GM21717 (cell line): ENCODE results near the gene PLD6.
"Not testable (repeated sequence)": the region's sequence is repeated elsewhere in the genome, so short reads cannot be mapped to it uniquely, and the experiment has no call there.

Experiments used
- ATAC-seq: cut with Tn5 transposase; IDR thresholded peaks from one replicate; pipeline ENCODE4 v1.9.1; 2021; ENCODE audit warnings: mild to moderate bottlenecking, moderate library complexity; ENCODE audit not compliant: unreplicated experiment

PLD6 gene

GRCh38 chr17:17179371-17179827 lies 26.7 kb downstream of the PLD6 start:
- ATAC-seq, result no peak

DNA sequence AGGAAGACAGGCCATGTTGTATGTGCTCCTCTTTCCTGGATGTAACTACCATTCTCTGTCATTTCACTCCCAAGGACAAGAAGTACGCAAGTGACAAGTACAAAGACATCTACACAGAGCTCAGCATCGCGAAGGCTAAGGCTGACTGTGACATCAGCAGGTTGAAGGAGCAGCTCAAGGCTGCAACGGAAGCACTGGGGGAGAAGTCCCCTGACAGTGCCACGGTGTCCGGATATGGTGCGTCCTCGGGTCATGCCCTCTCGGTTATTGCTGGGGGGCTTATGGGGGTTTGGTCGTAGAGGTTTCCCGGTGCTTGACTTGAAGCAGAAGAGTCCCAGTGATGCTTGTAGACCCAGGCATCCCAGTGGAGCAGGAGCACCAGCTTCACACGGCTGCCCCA lies 29.0 kb downstream of the PLD6 start:
- ATAC-seq, result no peak

- no peak for ATAC-seq
These were observed 29.8 kb downstream of the PLD6 start for GRCh38 chr17:17176341-17176740.

GRCh38 chr17:17175917-17176316 lies 30.2 kb downstream of the PLD6 start:
- ATAC-seq, result no peak

- no peak for ATAC-seq
These were observed 30.8 kb downstream of the PLD6 start for GRCh38 chr17:17175340-17175739.

GRCh38 chr17:17173921-17174320 lies 32.2 kb downstream of the PLD6 start:
- ATAC-seq, result no peak

GRCh38 chr17:17172990-17173389 lies 33.1 kb downstream of the PLD6 start:
- no peak for ATAC-seq

DNA sequence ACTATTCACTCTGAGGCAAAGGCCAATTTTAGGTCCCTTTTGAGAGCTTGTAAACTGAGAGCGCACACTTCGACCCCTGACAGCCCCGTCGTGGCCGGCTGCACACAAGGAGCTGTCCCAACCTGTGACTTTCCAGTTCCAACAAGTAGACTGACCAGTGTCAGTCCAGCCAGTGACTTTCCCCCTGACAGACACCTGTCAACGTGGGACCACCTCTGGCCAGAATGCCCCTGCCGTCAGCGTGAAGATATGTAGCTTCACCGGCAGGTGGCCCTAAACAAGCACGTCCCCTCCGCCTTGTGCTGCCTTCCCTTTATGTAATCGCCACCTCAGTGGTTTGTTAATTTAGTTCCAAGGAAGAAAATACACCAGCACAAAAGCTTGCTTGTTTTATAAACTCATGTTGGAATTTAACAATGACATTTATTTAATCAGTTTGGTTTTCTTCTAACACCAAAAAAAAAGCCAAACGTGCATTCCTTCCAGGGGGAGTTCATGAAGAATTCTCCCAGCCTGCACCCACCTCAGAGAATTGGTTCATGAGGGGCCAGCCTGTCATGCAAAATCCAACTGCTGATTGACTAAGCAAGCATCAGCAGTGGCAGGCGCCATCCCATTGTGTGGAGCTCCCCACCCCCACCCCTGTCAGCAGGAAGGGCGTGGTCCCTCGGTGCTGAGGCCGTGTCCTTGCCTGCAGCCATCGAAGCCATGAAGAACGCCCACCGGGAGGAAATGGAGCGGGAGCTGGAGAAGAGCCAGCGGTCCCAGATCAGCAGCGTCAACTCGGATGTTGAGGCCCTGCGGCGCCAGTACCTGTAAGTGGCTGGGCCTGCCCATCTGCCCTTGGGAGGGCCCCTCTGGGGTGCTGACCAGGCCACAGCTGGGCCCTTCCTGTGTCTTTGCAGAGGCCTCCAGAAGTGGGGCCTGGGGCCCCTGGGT lies 33.9 kb downstream of the PLD6 start:
- ATAC-seq, result no peak

DNA sequence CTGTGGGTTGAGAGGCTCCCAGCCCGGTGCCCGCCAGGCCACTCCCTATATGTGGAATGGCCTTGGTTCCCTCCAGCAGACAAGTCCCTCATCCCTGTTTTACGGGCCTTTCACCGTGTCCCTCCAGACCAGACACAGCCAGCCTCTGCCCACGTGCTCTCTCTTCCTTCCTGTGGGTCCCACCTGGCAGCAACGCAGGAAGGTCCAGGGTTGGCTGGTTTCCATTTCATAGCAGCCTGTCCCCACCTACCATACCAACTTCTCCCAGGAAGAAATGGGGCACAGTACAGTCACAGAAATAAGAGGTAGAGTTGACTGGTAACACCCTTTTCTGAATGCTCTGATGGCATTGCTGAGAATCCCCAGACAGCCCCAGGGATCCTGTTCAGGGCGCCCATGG lies 34.9 kb downstream of the PLD6 start:
- no peak for ATAC-seq

DNA sequence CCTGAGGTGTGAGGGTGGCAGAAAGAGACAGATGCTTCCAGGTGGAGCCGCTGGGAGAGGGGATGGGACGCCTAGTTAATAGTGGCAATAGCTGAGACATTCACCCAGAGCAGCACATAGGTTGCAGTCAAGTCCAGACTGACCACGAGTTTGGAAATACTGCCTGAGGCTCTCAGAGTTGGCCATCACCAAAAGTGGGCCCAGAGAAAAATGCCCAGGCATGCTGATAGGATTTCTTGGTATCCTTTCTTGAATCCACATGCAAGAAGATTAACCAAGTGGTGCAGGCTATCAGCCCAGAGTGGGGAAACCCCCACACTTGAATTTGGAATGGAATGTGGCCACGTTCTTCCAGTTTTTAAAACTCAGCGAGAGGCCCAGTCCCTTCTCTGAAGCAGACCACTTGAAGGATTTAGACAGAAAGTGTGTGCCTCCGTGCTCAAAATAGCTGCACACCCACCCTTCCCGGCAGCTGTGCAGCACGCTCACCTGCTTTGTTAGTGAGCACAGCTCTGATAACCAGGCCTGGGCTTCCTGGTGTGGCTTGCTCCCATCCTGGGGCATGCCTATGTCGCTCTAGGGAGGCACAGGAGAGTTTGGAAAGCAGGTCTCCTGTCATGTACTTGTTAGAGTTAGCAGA lies 35.7 kb downstream of the PLD6 start:
- no peak for ATAC-seq

GRCh38 chr17:17169396-17169795 lies 36.7 kb downstream of the PLD6 start:
- ATAC-seq, result no peak

DNA sequence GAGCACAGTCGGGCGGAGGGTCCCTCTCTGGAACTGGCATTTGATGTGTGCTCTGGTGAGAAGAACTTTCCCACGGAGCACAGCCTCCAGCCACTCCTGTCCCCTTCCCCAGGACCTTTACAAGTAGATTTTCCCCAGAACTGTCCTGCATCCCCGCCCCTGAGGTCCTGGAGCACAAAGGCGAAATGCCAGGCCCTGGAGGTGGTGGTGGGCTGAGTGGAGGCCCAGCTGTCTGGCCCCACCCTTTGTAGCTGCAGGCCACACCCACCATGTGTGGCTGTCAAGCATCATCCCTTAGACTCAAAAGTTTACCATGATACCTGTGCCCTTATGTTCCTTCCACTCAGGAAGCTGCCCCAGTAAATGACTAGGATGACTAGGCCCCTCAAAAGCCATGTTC lies 37.7 kb downstream of the PLD6 start:
- no peak for ATAC-seq

DNA sequence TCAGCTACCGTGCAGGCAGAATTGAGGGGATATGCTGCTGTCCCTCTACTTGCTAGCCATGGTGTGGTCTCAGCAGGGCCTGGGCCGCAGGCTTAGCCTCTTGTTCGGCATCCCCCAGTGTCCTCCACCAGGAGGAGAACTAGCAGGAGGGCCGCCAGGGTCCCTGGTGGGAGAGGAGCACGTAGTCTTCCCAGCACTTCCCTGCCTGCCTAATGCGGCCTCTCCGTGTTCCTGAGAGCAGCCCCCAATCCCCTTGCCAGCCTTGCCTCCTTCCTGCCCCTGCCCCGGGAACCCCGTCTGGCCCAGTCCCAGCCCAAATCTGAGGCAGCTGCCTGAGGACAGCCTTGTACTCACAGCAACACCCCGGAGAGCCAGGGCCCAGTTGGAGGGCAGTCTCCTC lies 38.1 kb downstream of the PLD6 start:
- no peak for ATAC-seq

DNA sequence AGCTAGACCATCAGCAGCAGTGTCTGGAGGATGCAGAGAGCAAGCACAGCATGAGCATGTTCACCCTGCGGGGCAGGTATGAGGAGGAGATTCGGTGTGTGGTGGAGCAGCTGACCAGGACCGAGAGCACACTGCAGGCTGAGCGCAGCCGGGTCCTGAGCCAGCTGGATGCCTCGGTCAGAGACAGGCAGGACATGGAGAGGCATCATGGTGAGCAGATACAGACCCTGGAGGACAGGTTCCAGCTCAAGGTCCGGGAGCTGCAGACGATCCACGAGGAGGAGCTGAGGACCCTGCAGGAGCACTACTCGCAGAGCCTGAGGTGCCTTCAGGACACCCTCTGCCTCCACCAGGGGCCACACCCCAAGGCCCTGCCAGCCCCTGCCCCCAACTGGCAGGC lies 38.8 kb downstream of the PLD6 start:
- ATAC-seq, result no peak

DNA sequence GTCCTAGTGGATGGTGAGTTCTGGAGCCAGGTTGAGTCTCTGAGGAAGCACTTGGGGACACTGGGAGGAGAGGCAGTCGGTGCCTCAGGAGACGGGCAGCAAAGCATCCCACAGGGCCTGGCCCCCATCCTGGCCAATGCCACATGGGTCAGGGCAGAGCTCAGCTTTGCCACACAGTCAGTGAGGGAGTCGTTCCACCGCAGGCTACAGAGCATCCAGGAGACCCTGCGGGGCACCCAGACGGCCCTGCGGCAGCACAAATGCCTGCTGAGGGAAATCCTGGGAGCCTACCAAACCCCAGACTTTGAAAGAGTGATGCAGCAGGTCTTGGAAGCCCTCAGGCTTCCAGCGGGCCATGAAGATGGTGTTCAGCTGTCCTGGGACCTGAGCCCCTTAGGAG lies 39.7 kb downstream of the PLD6 start:
- ATAC-seq, result no peak

- ATAC-seq, result no peak
These were observed 40.3 kb downstream of the PLD6 start for GRCh38 chr17:17165666-17166308.

DNA sequence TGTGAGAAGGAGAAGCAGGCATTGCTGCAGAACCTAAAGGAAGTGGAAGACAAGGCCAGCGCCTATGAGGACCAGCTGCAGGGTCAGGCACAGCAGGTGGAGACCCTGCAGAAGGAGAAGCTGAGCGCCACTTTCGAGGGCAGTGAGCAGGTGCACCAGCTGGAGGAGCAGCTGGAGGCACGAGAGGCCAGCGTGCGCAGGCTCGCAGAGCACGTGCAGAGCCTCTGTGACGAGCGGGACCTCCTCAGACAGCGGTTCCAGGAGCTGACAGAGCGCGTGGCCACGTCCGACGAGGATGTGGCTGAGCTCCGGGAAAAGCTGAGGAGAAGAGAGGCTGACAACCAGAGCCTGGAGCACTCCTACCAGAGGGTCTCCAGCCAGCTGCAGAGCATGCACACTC lies 41.5 kb downstream of the PLD6 start:
- ATAC-seq, result no peak

DNA sequence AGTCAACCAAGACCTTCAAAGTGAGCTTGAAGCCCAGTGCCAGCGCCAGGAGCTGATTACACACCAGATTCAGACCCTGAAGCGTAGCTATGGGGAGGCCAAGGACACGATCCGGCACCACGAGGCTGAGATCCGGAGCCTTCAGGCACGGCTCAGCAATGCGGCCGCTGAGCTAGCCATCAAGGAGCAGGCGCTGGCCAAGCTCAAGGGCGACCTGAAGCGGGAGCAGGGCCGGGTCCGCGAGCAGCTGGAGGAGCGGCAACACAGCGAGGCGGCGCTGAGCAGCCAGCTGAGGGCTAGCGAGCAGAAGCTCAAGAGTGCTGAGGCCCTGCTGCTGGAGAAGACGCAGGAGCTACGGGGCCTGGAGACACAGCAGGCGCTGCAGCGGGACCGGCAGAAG lies 42.0 kb downstream of the PLD6 start:
- ATAC-seq, result no peak

- no peak for ATAC-seq
These were observed 44.4 kb downstream of the PLD6 start for GRCh38 chr17:17161759-17162158.

GRCh38 chr17:17161121-17161520 lies 45.0 kb downstream of the PLD6 start:
- ATAC-seq, result no peak

- no peak for ATAC-seq
These were observed 46.6 kb downstream of the PLD6 start for GRCh38 chr17:17159571-17159970.

- not testable (repeated sequence) for ATAC-seq
These were observed 47.6 kb downstream of the PLD6 start for GRCh38 chr17:17158506-17158905.
